ENCODE results near the gene TTC28.
"Not testable (repeated sequence)": the region's sequence is repeated elsewhere in the genome, so short reads cannot be mapped to it uniquely, and the experiment has no call there.

The TTC28 gene

GRCh38 chr22:28679611-28680287 is at the start of gene TTC28:
Gene TTC28, minus strand, starts transcription at chr22:28679840. Its CDS starts 117 bp downstream, at chr22:28679723.
- peak within 1 kb of the TSS; percentile 51 for H3K4me3 ChIP-seq (ENCODE audit: low read length)

- TF ChIP-seq ZNF274 (IDR thresholded peaks at IDR 0.05; ENCODE audit: low read depth, low read length), result no peak
- H3K4me3 ChIP-seq (ENCODE audit: low read length), result no peak overlapping the region
These were observed 49.1 kb upstream of the TTC28 start for GRCh38 chr22:28728621-28729313.

GRCh38 chr22:28728002-28728401 is 48.4 kb upstream of the TTC28 start:
- no peak overlapping the region for H3K4me3 ChIP-seq (ENCODE audit: low read length)
- TF ChIP-seq ZNF274 (IDR thresholded peaks at IDR 0.05; ENCODE audit: low read depth, low read length), result no peak

DNA sequence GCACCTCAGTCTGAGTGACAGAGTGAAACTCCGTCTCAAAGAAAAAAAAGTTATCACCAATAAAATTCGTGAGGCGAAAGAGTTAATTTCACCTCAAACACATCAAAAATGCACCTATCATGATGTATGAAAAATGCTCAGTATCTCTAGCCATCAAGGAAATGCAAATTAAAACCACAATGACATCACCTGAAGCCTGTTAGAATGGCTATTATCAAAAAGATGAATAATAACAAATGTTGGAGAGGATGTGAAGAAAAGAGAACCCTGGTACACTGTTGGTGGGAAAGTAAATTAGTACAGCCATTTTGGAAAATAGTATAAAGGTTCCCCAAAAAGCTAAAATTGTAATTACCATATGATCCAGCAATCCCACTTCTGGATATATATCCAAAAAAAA is 38.4 kb upstream of the TTC28 start:
- no peak for TF ChIP-seq ZNF274 (IDR thresholded peaks at IDR 0.05; ENCODE audit: low read depth, low read length)
- no peak overlapping the region for H3K4me3 ChIP-seq (ENCODE audit: low read length)

- TF ChIP-seq ZNF274 (IDR thresholded peaks at IDR 0.05; ENCODE audit: low read depth, low read length), result no peak
- no peak overlapping the region for H3K4me3 ChIP-seq (ENCODE audit: low read length)
These were observed 37.0 kb upstream of the TTC28 start for GRCh38 chr22:28716686-28717085.

DNA sequence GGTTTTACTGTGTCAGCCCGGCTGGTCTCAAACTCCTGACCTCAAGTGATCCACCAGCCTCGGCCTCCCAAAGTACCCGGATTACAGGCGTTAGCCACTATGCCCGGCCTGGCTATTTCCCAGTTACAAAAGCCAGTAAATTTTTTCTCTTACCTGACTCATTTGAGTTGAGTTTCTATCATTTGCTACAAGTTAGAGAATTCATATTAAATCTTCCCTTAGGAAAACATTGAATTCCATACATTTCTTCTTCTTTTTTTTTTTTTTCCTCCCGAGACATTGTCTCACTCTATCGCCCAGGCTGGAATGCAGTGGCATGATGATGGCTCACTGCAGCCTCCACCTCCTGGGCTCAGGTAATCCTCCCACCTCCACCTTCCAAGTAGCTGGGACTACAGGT is 36.0 kb upstream of the TTC28 start:
- no peak overlapping the region for H3K4me3 ChIP-seq (ENCODE audit: low read length)
- TF ChIP-seq ZNF274 (IDR thresholded peaks at IDR 0.05; ENCODE audit: low read depth, low read length), result no peak

DNA sequence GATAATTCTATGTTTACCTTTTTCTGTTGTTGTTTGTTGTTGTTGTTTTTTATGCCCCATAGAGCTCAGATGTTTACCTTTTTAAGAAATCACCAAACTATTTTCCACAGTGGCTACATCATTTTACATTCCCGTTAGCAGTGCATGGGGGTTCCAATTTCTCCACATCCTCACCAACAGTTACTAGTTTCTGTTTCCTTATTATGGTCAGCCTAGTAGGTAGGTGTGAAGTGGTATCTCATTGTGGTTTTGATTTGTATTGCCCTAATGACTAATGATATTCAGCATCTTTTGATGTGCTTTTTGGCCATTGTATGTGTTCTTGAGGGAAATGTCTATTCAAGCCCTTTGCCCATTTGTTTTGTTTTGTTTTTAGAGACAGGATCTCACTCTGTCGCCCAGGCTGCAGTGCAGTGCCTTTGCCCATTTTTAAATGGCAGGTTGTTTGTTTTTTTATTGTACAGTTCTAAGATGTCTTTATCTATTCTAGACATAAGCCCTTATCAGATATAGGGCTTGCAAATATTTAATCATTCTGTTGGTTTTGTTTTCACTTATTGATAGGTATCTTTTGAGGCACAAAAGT is 34.5 kb upstream of the TTC28 start:
- no peak for TF ChIP-seq ZNF274 (IDR thresholded peaks at IDR 0.05; ENCODE audit: low read depth, low read length)
- H3K4me3 ChIP-seq (ENCODE audit: low read length), result no peak overlapping the region

DNA sequence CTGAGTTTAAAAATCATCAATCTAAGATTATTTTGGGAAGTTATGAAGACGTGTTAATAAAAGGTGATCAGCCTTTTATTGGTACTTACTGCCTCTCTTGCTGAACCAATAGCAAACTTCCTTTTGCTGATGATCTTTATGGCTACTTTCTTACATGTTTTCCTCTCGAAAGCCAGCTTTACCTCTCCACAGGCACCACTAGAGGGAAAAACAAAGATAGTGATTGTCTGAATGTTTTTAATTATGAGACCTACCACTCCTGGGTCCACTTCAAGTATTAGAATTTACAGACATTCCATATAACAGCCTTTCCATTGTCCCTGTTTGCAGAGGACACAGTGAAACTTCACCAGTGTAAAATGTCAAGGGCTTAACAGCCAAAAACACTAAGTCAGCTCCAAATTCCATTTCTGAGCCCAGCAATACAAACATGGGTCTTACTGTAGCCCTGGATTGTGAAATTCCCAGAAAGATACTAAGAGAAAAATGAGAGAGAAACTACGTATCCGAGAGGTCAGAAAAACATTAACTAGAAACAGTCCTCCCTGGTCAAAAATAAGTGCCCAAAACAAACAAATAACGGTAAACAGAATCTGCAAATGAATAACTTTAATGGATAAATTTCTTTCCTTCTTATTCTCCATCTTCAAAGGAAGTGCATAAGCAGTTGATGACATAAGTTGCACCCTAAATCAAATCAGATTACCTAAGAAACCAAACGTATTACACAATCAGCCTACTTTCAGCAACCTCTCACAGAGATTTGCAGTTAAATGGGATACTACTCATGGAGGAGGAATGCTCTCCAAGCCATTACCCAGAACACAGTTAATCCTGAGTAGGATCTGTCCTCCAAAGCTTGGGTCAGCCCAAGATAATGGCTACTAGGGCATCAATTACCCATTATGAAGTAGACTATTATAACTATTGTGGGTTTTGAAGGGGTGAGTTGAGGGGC is 32.5 kb upstream of the TTC28 start:
- no peak for TF ChIP-seq ZNF274 (IDR thresholded peaks at IDR 0.05; ENCODE audit: low read depth, low read length)
- no peak overlapping the region for H3K4me3 ChIP-seq (ENCODE audit: low read length)

DNA sequence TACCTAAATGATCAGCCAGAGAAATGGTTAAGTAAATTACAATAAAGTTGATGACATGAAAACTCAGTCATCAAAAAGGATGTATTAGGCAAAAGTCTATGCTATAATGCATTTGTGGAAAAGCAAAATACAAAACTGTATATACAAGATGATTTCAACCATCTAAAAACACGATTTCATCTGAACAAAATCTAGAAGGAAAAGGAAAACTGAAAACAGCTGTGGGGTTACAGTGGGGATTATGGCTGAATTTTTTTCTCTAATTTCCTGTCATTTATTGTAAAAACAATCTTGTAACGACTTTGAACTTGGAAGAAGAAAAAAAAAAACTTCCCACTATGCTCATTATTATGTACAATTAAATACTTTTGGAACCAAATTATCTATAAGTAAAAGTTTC is 31.7 kb upstream of the TTC28 start:
- H3K4me3 ChIP-seq (ENCODE audit: low read length), result no peak overlapping the region
- TF ChIP-seq ZNF274 (IDR thresholded peaks at IDR 0.05; ENCODE audit: low read depth, low read length), result no peak

- no peak overlapping the region for H3K4me3 ChIP-seq (ENCODE audit: low read length)
These were observed 31.0 kb upstream of the TTC28 start for GRCh38 chr22:28710576-28711191.

DNA sequence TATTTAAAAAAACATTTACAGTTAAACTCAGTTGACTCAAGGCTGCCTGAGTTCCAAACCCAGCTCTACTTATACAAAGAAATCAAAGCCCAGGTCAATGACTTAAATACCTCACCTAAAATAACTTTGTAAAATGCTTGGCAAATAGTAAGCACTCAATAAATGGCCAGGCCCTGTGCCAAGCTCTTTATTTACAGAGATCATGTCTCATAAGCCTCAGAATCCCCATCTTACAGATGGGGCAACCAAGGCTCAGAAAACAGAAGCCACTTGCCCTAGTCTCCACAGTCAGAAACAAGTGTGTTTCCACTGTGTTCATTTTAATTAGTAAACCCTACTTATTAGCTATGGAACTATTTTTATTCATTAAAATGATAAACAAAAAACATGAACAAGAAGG is 30.5 kb upstream of the TTC28 start:
- H3K4me3 ChIP-seq (ENCODE audit: low read length), result no peak overlapping the region
- no peak for TF ChIP-seq ZNF274 (IDR thresholded peaks at IDR 0.05; ENCODE audit: low read depth, low read length)

More at GRCh38 chr22:28710576-28711191, 31.0 kb upstream of the TTC28 start:
- no peak for TF ChIP-seq ZNF274 (IDR thresholded peaks at IDR 0.05; ENCODE audit: low read depth, low read length)

GRCh38 chr22:28706845-28707244 is 27.2 kb upstream of the TTC28 start:
- H3K4me3 ChIP-seq (ENCODE audit: low read length), result no peak overlapping the region
- TF ChIP-seq ZNF274 (IDR thresholded peaks at IDR 0.05; ENCODE audit: low read depth, low read length), result no peak

DNA sequence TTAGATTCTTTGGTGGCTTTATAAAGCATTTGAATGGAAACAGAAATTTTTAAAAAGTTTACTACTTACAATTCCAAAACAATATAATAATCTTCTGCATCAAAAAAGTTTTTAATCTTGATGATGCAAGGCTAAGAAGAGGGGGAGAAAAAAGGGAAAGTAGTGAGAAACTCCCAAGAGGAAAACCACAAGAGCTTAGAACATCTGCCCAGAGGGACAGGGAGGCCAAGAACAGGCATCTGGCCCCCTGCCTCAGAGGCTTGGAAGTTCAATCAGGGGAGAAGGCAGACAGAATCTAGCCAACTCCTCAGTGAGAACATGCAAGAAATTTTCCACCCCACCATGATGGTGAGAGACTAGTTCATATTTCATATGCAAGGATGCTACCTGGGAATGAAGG is 23.8 kb upstream of the TTC28 start:
- no peak for TF ChIP-seq ZNF274 (IDR thresholded peaks at IDR 0.05; ENCODE audit: low read depth, low read length)
- no peak overlapping the region for H3K4me3 ChIP-seq (ENCODE audit: low read length)

DNA sequence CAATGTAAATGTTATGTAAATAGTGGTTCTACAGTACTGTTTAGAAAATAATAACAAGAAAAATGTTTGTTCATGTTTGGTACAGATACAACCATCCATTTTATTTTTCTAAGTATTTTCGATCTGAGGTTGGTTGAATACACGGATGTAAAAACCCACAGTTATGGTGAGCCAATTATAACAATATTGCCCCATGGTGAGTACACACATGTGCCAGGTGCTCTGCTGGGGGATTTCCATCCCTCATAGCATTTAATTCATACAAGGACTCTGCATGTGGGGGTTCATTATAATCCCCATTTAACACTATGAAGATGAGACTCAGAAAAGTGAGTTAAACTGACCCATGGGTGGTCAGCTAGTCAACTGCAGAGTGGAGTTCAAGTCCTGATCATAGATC is 23.3 kb upstream of the TTC28 start:
- no peak for TF ChIP-seq ZNF274 (IDR thresholded peaks at IDR 0.05; ENCODE audit: low read depth, low read length)
- H3K4me3 ChIP-seq (ENCODE audit: low read length), result no peak overlapping the region

DNA sequence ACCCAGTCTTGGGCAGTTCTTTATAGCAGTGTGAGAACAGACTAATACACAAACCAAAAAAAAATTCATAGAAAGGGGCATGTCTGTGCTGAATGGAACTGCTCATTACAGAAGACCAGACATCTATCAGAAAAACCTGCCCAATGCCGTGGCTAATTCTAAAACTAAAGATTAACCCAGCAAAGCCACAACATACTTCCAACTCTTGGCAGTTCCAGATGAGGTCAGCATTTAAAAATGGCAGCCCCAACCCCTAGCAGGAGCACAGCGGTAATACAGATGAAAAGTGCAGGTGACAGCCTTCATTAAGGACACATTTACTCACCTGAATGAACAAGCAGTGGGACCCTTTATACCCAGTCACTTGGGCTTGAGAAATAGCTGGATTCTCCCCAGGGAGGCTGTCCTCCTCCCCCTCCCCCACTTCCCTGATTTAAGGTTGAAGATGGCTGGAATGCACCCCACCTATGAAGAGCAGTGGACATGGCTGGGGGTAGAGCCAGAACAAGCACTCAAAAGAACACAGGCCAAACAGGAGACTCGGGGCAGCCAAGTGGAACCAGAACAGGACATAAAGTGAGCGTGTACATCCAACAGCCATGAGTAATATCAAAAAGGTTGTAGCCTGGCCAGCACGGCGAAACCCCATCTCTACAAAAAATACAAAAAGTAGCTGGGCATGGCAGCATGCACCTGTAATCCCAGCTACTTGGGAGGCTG is 13.6 kb upstream of the TTC28 start:
- not testable (repeated sequence) for H3K4me3 ChIP-seq (ENCODE audit: low read length)

GRCh38 chr22:28689796-28690195 is 10.2 kb upstream of the TTC28 start:
- H3K4me3 ChIP-seq (ENCODE audit: low read length), result not testable (repeated sequence)

GRCh38 chr22:28682966-28683365 is 3.3 kb upstream of the TTC28 start:
- not testable (repeated sequence) for H3K4me3 ChIP-seq (ENCODE audit: low read length)

- not testable (repeated sequence) for H3K4me3 ChIP-seq (ENCODE audit: low read length)
These were observed 1.3 kb upstream of the TTC28 start for GRCh38 chr22:28680813-28681490.
